Neural cell (in vitro differentiated cells): ENCODE results near the gene OGFOD1. TPM values are rescaled to one million over a fixed set of nuclear protein-coding genes. Genes with fewer than 3 reads are reported as not detected.
A peak's percentile ranks its signal among the peaks of the same experiment; 100 is the strongest.

Experiments used
- H2AFZ ChIP-seq: fragments of 200-600, 300-800 bp; sonication (generic), shearing (Covaris generic); 2 replicates; pipeline ENCODE4 v1.6.0; 2014; ENCODE audit warnings: low read depth, mild to moderate bottlenecking, antibody characterized with exemption, low read length, moderate library complexity
- H3F3A ChIP-seq: fragments of 200-600 bp; shearing (Covaris generic); 2 replicates; pipeline ENCODE4 v1.6.1; 2016; ENCODE audit warnings: mild to moderate bottlenecking, moderate library complexity, mixed read lengths, antibody characterized with exemption, low read length; ENCODE audit not compliant: insufficient read depth, poor library complexity, severe bottlenecking
- H3K27ac ChIP-seq: fragments of 200-600, 300-800 bp; sonication (generic), shearing (Covaris generic); 2 replicates; pipeline ENCODE4 v1.5.1; 2014; ENCODE audit warnings: mild to moderate bottlenecking, low read length, moderate library complexity
- H3K27me3 ChIP-seq: fragments of 300-800, 200-600 bp; sonication (generic), shearing (Covaris generic); 2 replicates; pipeline ENCODE4 v1.6.0; 2014; ENCODE audit warnings: mild to moderate bottlenecking, low read depth, low read length, moderate library complexity; ENCODE audit not compliant: insufficient read depth
- H3K36me3 ChIP-seq: fragments of 300-800, 200-600 bp; sonication (generic), shearing (Covaris generic); 2 replicates; pipeline ENCODE4 v1.5.1; 2014; ENCODE audit warnings: mild to moderate bottlenecking, antibody characterized with exemption, low read length, moderate library complexity; ENCODE audit not compliant: insufficient read depth
- H3K4me2 ChIP-seq: fragments of 300-800, 200-600 bp; sonication (generic), shearing (Covaris generic); 2 replicates; pipeline ENCODE4 v1.6.0; 2014; ENCODE audit warnings: mild to moderate bottlenecking, low read length
- H3K4me3 ChIP-seq: fragments of 300-800, 200-600 bp; sonication (generic), shearing (Covaris generic); 2 replicates; pipeline ENCODE4 v1.5.1; 2014; ENCODE audit warnings: mild to moderate bottlenecking, low read length, moderate library complexity
- H3K79me2 ChIP-seq: fragments of 200-600 bp; shearing (Covaris generic); replicated peaks from 2 replicates; pipeline ENCODE4 v1.6.0; 2014; ENCODE audit warnings: mild to moderate bottlenecking, low read length, moderate library complexity; ENCODE audit not compliant: insufficient read depth
- H3K9ac ChIP-seq: fragments of 300-800, 200-600 bp; sonication (generic), shearing (Covaris generic); 2 replicates; pipeline ENCODE4 v1.6.1; 2016; ENCODE audit warnings: mild to moderate bottlenecking, low read length, mixed read lengths
- H3K9me2 ChIP-seq: fragments of 200-600 bp; shearing (Covaris generic); 2 replicates; pipeline ENCODE4 v1.6.1; 2016; ENCODE audit warnings: mild to moderate bottlenecking, low read length, mixed read lengths; ENCODE audit not compliant: insufficient read depth
- H3K9me3 ChIP-seq: fragments of 200-600, 300-800 bp; sonication (generic), shearing (Covaris generic); 2 replicates; pipeline ENCODE4 v1.6.1; 2016; ENCODE audit warnings: mild to moderate bottlenecking, mixed run types, low read length, moderate library complexity, mixed read lengths
- H4K20me1 ChIP-seq: fragments of 200-600 bp; shearing (Covaris generic); 2 replicates; pipeline ENCODE4 v1.6.1; 2016; ENCODE audit warnings: mild to moderate bottlenecking, mixed run types; ENCODE audit not compliant: insufficient read depth
- CTCF ChIP-seq: fragments of 450-650 bp; IDR thresholded peaks from 2 replicates; pipeline ENCODE4 v1.5.1; 2014; ENCODE audit warnings: antibody characterized with exemption, mild to moderate bottlenecking, moderate library complexity; ENCODE audit not compliant: poor library complexity, severe bottlenecking
- EP300 ChIP-seq: fragments of 450-650 bp; conservative IDR thresholded peaks from 2 replicates; pipeline ENCODE4 v1.6.1; 2014; ENCODE audit warnings: antibody characterized with exemption, mild to moderate bottlenecking, moderate library complexity; ENCODE audit not compliant: poor library complexity, severe bottlenecking
- EZH2 ChIP-seq: fragments of 200-600, 300-800 bp; shearing (Covaris generic), sonication (generic); IDR thresholded peaks from 2 replicates; pipeline ENCODE4 v1.6.1; 2014; ENCODE audit warnings: antibody characterized with exemption, low read length, borderline replicate concordance, mild to moderate bottlenecking; ENCODE audit not compliant: insufficient read depth, poor library complexity, severe bottlenecking
- MXI1 ChIP-seq: fragments of 450-650 bp; conservative IDR thresholded peaks from 2 replicates; pipeline ENCODE4 v1.6.1; 2014; ENCODE audit warnings: antibody characterized with exemption, mild to moderate bottlenecking; ENCODE audit not compliant: poor library complexity, severe bottlenecking
- POLR2AphosphoS5 ChIP-seq: IDR thresholded peaks from 2 replicates; pipeline ENCODE4 v1.6.1; 2012
- RAD21 ChIP-seq: fragments of 450-650 bp; conservative IDR thresholded peaks from 2 replicates; pipeline ENCODE4 v1.6.1; 2014; ENCODE audit warnings: antibody characterized with exemption, mild to moderate bottlenecking, moderate library complexity
- REST ChIP-seq: IDR thresholded peaks from 2 replicates; pipeline ENCODE4 v1.6.1; 2012; ENCODE audit warnings: borderline replicate concordance
- SMC3 ChIP-seq: fragments of 450-650 bp; conservative IDR thresholded peaks from 2 replicates; pipeline ENCODE4 v1.6.1; 2014; ENCODE audit warnings: antibody characterized with exemption, mild to moderate bottlenecking, moderate library complexity; ENCODE audit not compliant: poor library complexity
- TAF1 ChIP-seq: IDR thresholded peaks from 2 replicates; pipeline ENCODE4 v1.6.1; 2012; ENCODE audit warnings: low read depth
- polyA minus RNA-seq: library from RNA; depleted of rRNA, polyadenylated mRNA; stranded (reverse); fragments of >200 nt; gene quantifications from 2 replicates; pipeline ENCODE4 v1.2.3, GENCODE V29; 2014
- polyA plus RNA-seq: library from polyadenylated mRNA; depleted of rRNA; stranded (reverse); fragments of >200 nt; gene quantifications from 2 replicates; pipeline ENCODE4 v1.2.3, GENCODE V29; 2014

Gene OGFOD1
- polyA plus RNA-seq, result 35.6 and 36.3 TPM in 2 replicates
- polyA minus RNA-seq, result 26.3 and 36.8 TPM in 2 replicates

- H3F3A ChIP-seq, result peaks cover 7% of the 10 kb centered on the region
- peak within 1 kb of the TSS; percentile 84 for H3K27ac ChIP-seq
- peaks cover 56% of the 10 kb centered on the region for H3K79me2 ChIP-seq
- H3K27me3 ChIP-seq, result no peaks in the 10 kb centered on the region
- H3K36me3 ChIP-seq, result peaks cover 7% of the 10 kb centered on the region
- TF ChIP-seq EP300, result peak; percentile 10
- TF ChIP-seq TAF1, result peak; percentile 86
- TF ChIP-seq RAD21, result peak; percentile 20
- peak; percentile 88 for TF ChIP-seq POLR2AphosphoS5
- TF ChIP-seq CTCF, result no peak
- TF ChIP-seq EZH2, result no peak
- peak; percentile 96 for TF ChIP-seq MXI1
- no peak for TF ChIP-seq SMC3
- TF ChIP-seq REST, result peak; percentile 79
- peak within 1 kb of the TSS; percentile 85 for H3K4me3 ChIP-seq
- peak within 1 kb of the TSS; percentile 58 for H2AFZ ChIP-seq
- peak within 1 kb of the TSS; percentile 82 for H3K9ac ChIP-seq
- no peaks in the 10 kb centered on the region for H4K20me1 ChIP-seq
- H3K9me2 ChIP-seq, result no peaks in the 10 kb centered on the region
- H3K4me2 ChIP-seq, result peak within 1 kb of the TSS; percentile 94
- H3K9me3 ChIP-seq, result no peaks in the 10 kb centered on the region
Measured at GRCh38 chr16:56450986-56451752, at the start of gene OGFOD1, which contains the start of gene NUDT21. Gene OGFOD1 (plus strand): TSS chr16:56451554. CDS start chr16:56451613, 59 bp downstream. Gene NUDT21 (minus strand): TSS chr16:56451332. CDS start chr16:56451202, 130 bp downstream.

GRCh38 chr16:56405977-56406672 is 45.2 kb upstream of the OGFOD1 start:
- H3K36me3 ChIP-seq, result peaks cover 18% of the 10 kb centered on the region
- H2AFZ ChIP-seq, result no peak overlapping the region
- H3K27me3 ChIP-seq, result no peaks in the 10 kb centered on the region
- no peak overlapping the region for H3K27ac ChIP-seq
- H3K9ac ChIP-seq, result no peak overlapping the region
- H3F3A ChIP-seq, result no peaks in the 10 kb centered on the region
- H3K4me3 ChIP-seq, result no peak overlapping the region
- H4K20me1 ChIP-seq, result no peaks in the 10 kb centered on the region
- H3K9me3 ChIP-seq, result no peaks in the 10 kb centered on the region
- no peaks in the 10 kb centered on the region for H3K79me2 ChIP-seq
- H3K4me2 ChIP-seq, result no peak overlapping the region
- TF ChIP-seq MXI1, result no peak
- TF ChIP-seq RAD21, result no peak
- no peak for TF ChIP-seq POLR2AphosphoS5
- TF ChIP-seq REST, result no peak
- no peak for TF ChIP-seq SMC3
- no peak for TF ChIP-seq EZH2
- no peak for TF ChIP-seq EP300
- TF ChIP-seq CTCF, result no peak
- no peak for TF ChIP-seq TAF1
- H3K9me2 ChIP-seq, result no peaks in the 10 kb centered on the region
